WTC11 (cell line): Measurements from ENCODE around the gene TCAIM. TPM values are rescaled to one million over a fixed set of nuclear protein-coding genes. Genes with fewer than 3 reads are reported as not detected.

Experiments
- ATAC-seq: fragments of 200-7000 bp; cut with Tn5 transposase; 2 replicates; pipeline ENCODE4 v1.10.0; 2021; ENCODE audit warnings: mild to moderate bottlenecking, moderate library complexity
- CTCF ChIA-PET: fragments of 300-600 bp; sonication (Branson Sonifier 250); formaldehyde crosslinking; loops from one replicate; lab custom pipeline; 2021; ENCODE audit warnings: antibody characterized with exemption; lab: Charles Lee
- POLR2A ChIA-PET: fragments of 350-600 bp; sonication (Branson Sonifier 250); formaldehyde crosslinking; loops from one replicate; lab custom pipeline; 2021; ENCODE audit warnings: antibody characterized with exemption; lab: Charles Lee
- DNase-seq: peaks from one replicate; pipeline ENCODE4 v3.0.0; 2021; ENCODE audit warnings: low spot score
- H3K27ac Mint-ChIP-seq: 2 replicates; pipeline ENCODE4 v1.8.0; 2021; ENCODE audit warnings: mixed read lengths
- H3K27me3 Mint-ChIP-seq: 2 replicates; pipeline ENCODE4 v1.8.0; 2021; ENCODE audit warnings: low read depth, mild to moderate bottlenecking, moderate library complexity, mixed read lengths
- H3K36me3 Mint-ChIP-seq: 2 replicates; pipeline ENCODE4 v1.8.0; 2021; ENCODE audit warnings: mixed read lengths
- H3K4me1 Mint-ChIP-seq: 2 replicates; pipeline ENCODE4 v1.8.0; 2022; ENCODE audit warnings: mixed read lengths
- H3K4me3 Mint-ChIP-seq: 2 replicates; pipeline ENCODE4 v1.8.0; 2021; ENCODE audit warnings: mild to moderate bottlenecking, moderate library complexity, mixed read lengths
- H3K9me3 Mint-ChIP-seq: 2 replicates; pipeline ENCODE4 v1.8.0; 2021; ENCODE audit warnings: mixed read lengths
- CBFB ChIP-seq: sonication (generic); formaldehyde crosslinking; IDR thresholded peaks from 2 replicates; pipeline ENCODE4 v1.8.1; 2022; ENCODE audit warnings: mild to moderate bottlenecking, low read depth, missing genetic modification reagents
- ELF4 ChIP-seq: sonication (generic); formaldehyde crosslinking; IDR thresholded peaks from 2 replicates; pipeline ENCODE4 v1.8.1; 2022; ENCODE audit warnings: low read depth, mild to moderate bottlenecking, moderate library complexity, missing genetic modification reagents
- EMX1 ChIP-seq: fragments of 250-450 bp; sonication (Bioruptor Pico); IDR thresholded peaks from 2 replicates; pipeline ENCODE4 v1.8.0; 2021; ENCODE audit warnings: mild to moderate bottlenecking
- ESRRA ChIP-seq: sonication (generic); formaldehyde crosslinking; IDR thresholded peaks from 2 replicates; pipeline ENCODE4 v1.8.1; 2022; ENCODE audit warnings: mild to moderate bottlenecking, missing genetic modification reagents, borderline replicate concordance
- ETV6 ChIP-seq: sonication (generic); formaldehyde crosslinking; IDR thresholded peaks from 2 replicates; pipeline ENCODE4 v1.8.1; 2022; ENCODE audit warnings: mild to moderate bottlenecking, missing genetic modification reagents
- FOXP1 ChIP-seq: sonication (generic); formaldehyde crosslinking; IDR thresholded peaks from 2 replicates; pipeline ENCODE4 v1.8.0; 2022; ENCODE audit warnings: missing genetic modification reagents, mild to moderate bottlenecking, moderate library complexity, borderline replicate concordance
- GABPB1 ChIP-seq: sonication (generic); formaldehyde crosslinking; IDR thresholded peaks from 2 replicates; pipeline ENCODE4 v1.8.1; 2023; ENCODE audit warnings: mild to moderate bottlenecking, missing genetic modification reagents
- GRHL2 ChIP-seq: fragments of 250-450 bp; sonication (Bioruptor Pico); IDR thresholded peaks from 2 replicates; pipeline ENCODE4 v1.8.0; 2022; ENCODE audit warnings: mild to moderate bottlenecking, moderate library complexity; ENCODE audit not compliant: insufficient replicate concordance, severe bottlenecking
- GTF2I ChIP-seq: fragments of 250-450 bp; sonication (Bioruptor Pico); conservative IDR thresholded peaks from 2 replicates; pipeline ENCODE4 v1.4.0; 2021; ENCODE audit warnings: mild to moderate bottlenecking
- IRF2 ChIP-seq: sonication (generic); formaldehyde crosslinking; IDR thresholded peaks from 2 replicates; pipeline ENCODE4 v1.8.0; 2022; ENCODE audit warnings: low read depth, missing genetic modification reagents, borderline replicate concordance
- MLX ChIP-seq: sonication (generic); formaldehyde crosslinking; IDR thresholded peaks from 2 replicates; pipeline ENCODE4 v1.8.1; 2023; ENCODE audit warnings: mild to moderate bottlenecking, missing genetic modification reagents, moderate library complexity
- MYBL2 ChIP-seq: sonication (generic); formaldehyde crosslinking; IDR thresholded peaks from 2 replicates; pipeline ENCODE4 v1.8.1; 2023; ENCODE audit warnings: mild to moderate bottlenecking, moderate library complexity, missing genetic modification reagents
- NFATC4 ChIP-seq: fragments of 250-450 bp; sonication (Bioruptor Pico); IDR thresholded peaks from 2 replicates; pipeline ENCODE4 v1.9.0; 2021; ENCODE audit warnings: mild to moderate bottlenecking
- NFYB ChIP-seq: sonication (generic); formaldehyde crosslinking; conservative IDR thresholded peaks from 2 replicates; pipeline ENCODE4 v1.8.0; 2022; ENCODE audit warnings: low read depth, missing genetic modification reagents
- OVOL2 ChIP-seq: fragments of 250-450 bp; sonication (Bioruptor Pico); IDR thresholded peaks from 2 replicates; pipeline ENCODE4 v1.9.0; 2021; ENCODE audit warnings: mild to moderate bottlenecking, borderline replicate concordance
- SMAD3 ChIP-seq: sonication (generic); formaldehyde crosslinking; IDR thresholded peaks from 2 replicates; pipeline ENCODE4 v1.8.0; 2022; ENCODE audit warnings: missing genetic modification reagents, mild to moderate bottlenecking, borderline replicate concordance
- TEAD1 ChIP-seq: sonication (generic); formaldehyde crosslinking; IDR thresholded peaks from 2 replicates; pipeline ENCODE4 v1.8.0; 2022; ENCODE audit warnings: mild to moderate bottlenecking, missing genetic modification reagents
- USF1 ChIP-seq: sonication (generic); formaldehyde crosslinking; IDR thresholded peaks from 2 replicates; pipeline ENCODE4 v1.8.0; 2022; ENCODE audit warnings: mild to moderate bottlenecking, missing genetic modification reagents
- ZNF121 ChIP-seq: sonication (generic); formaldehyde crosslinking; IDR thresholded peaks from 2 replicates; pipeline ENCODE4 v1.8.0; 2023; ENCODE audit warnings: missing genetic modification reagents
- ZNF263 ChIP-seq: sonication (generic); formaldehyde crosslinking; IDR thresholded peaks from 2 replicates; pipeline ENCODE4 v1.8.1; 2022; ENCODE audit warnings: low read depth, mild to moderate bottlenecking, moderate library complexity, missing genetic modification reagents
- ZNF317 ChIP-seq: sonication (generic); formaldehyde crosslinking; IDR thresholded peaks from 2 replicates; pipeline ENCODE4 v1.8.1; 2023; ENCODE audit warnings: low read depth, mild to moderate bottlenecking, moderate library complexity, missing genetic modification reagents, borderline replicate concordance
- ZNF532 ChIP-seq: fragments of 250-450 bp; sonication (Bioruptor Pico); IDR thresholded peaks from 2 replicates; pipeline ENCODE4 v1.9.0; 2021; ENCODE audit warnings: mild to moderate bottlenecking, borderline replicate concordance
- ZNF671 ChIP-seq: fragments of 250-450 bp; sonication (Bioruptor Pico); IDR thresholded peaks from 2 replicates; pipeline ENCODE4 v1.8.0; 2021; ENCODE audit warnings: mild to moderate bottlenecking
- total RNA-seq: library from RNA; stranded (reverse); gene quantifications from 3 replicates; pipeline ENCODE4 v1.2.3, GENCODE V29; 2021
- TF ChIP-seq, protein P1 (sequence below): fragments of 250-450 bp; sonication (Bioruptor Pico); IDR thresholded peaks from 2 replicates; pipeline ENCODE4 v1.9.0; 2021; ENCODE audit warnings: mild to moderate bottlenecking
- TF ChIP-seq, protein P2 (sequence below): sonication (generic); formaldehyde crosslinking; IDR thresholded peaks from 2 replicates; pipeline ENCODE4 v1.8.1; 2023; ENCODE audit warnings: mild to moderate bottlenecking, missing genetic modification reagents, moderate library complexity
- TF ChIP-seq, protein P3 (sequence below): sonication (generic); formaldehyde crosslinking; IDR thresholded peaks from 2 replicates; pipeline ENCODE4 v1.8.0; 2022; ENCODE audit warnings: mild to moderate bottlenecking, missing genetic modification reagents

Gene TCAIM
- total RNA-seq, 1 experiment from 2014 or later = 18.9 TPM

- no peak for DNase-seq
- no peaks in the 10 kb centered on the region for H3K27me3 Mint-ChIP-seq
- H3K9me3 Mint-ChIP-seq = no peaks in the 10 kb centered on the region
- H3K36me3 Mint-ChIP-seq = no peaks in the 10 kb centered on the region
- no peak overlapping the region for H3K27ac Mint-ChIP-seq
- POLR2A ChIA-PET = no interaction called here
- TF ChIP-seq, protein P1, sequence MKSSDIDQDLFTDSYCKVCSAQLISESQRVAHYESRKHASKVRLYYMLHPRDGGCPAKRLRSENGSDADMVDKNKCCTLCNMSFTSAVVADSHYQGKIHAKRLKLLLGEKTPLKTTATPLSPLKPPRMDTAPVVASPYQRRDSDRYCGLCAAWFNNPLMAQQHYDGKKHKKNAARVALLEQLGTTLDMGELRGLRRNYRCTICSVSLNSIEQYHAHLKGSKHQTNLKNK = no peak
- TF ChIP-seq CBFB (no peak), GABPB1 (CRISPR knock-in tag) (no peak), GTF2I (CRISPR knock-in tag) (no peak), ZNF671 (CRISPR knock-in tag) (no peak), EMX1 (CRISPR knock-in tag) (no peak), ZNF121 (no peak), ZNF317 (CRISPR knock-in tag) (no peak), ZNF532 (CRISPR knock-in tag) (no peak), TEAD1 (no peak), FOXP1 (CRISPR knock-in tag) (no peak), IRF2 (CRISPR knock-in tag) (no peak), USF1 (CRISPR knock-in tag) (no peak)
- TF ChIP-seq, protein P2, sequence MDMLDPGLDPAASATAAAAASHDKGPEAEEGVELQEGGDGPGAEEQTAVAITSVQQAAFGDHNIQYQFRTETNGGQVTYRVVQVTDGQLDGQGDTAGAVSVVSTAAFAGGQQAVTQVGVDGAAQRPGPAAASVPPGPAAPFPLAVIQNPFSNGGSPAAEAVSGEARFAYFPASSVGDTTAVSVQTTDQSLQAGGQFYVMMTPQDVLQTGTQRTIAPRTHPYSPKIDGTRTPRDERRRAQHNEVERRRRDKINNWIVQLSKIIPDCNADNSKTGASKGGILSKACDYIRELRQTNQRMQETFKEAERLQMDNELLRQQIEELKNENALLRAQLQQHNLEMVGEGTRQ (CRISPR knock-in tag) = no peak
- TF ChIP-seq, all 79 proteins: peak for 0
- CTCF ChIA-PET = no interaction called here
- no peak for ATAC-seq
- no peak overlapping the region for H3K4me3 Mint-ChIP-seq
- H3K4me1 Mint-ChIP-seq = no peaks in the 10 kb centered on the region
Measured at GRCh38 chr3:44400771-44401170, 62.2 kb downstream of the TCAIM start.

- Mint-ChIP-seq H3K36me3 (no peaks in the 10 kb centered on the region), H3K27ac (no peak overlapping the region), H3K4me1 (no peaks in the 10 kb centered on the region), H3K9me3 (no peaks in the 10 kb centered on the region), H3K27me3 (no peaks in the 10 kb centered on the region), H3K4me3 (no peak overlapping the region)
- ChIA-PET CTCF (no interaction called here), POLR2A (no interaction called here)
- TF ChIP-seq MYBL2 (no peak), ZNF263 (CRISPR knock-in tag) (no peak), ELF4 (CRISPR knock-in tag) (no peak)
- DNase-seq = no peak
- no peak for ATAC-seq
Measured at GRCh38 chr3:44402548-44402947, 64.0 kb downstream of the TCAIM start.

DNA sequence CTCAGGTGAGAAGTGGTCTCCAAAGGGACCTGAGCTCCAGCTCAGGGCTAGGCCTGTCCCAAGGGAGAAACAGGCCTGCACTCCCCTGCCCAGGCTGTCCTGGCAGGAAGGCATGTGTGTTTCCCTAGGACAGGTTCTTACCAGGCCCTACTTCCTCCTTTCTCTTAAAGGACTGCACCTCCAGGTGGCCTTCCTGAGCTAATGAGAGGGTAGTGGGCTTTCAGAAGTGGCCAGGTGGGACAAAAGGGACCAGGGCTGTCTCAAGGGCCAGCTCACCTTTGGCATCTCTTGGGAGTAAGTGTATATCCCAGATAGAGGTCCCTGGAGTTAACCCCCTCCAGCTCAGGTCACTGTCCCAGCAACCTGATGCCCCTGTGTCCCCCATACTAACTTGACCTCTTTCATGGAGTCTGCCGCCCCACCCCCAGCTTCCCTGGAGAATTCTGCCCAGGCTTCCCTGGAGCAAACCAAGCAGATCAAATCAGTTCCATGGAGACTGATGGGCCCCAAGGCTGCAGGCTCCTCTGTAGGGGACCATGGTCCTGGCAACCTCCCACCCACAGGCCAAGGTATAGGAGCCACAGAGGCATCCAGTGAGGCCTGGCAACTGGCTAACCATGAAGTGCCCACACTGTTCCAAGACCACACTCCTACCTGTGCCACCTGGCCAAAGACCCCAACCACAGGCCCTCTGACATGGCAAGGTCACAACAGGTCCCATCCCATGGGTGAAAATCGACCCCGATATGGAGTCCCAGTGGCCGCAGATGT, 71.3 kb downstream of the TCAIM start:
- no peak overlapping the region for H3K27ac Mint-ChIP-seq
- H3K9me3 Mint-ChIP-seq = no peaks in the 10 kb centered on the region
- H3K4me3 Mint-ChIP-seq = no peak overlapping the region
- DNase-seq (no peak), ATAC-seq (no peak)
- H3K36me3 Mint-ChIP-seq = no peaks in the 10 kb centered on the region
- CTCF ChIA-PET = interaction anchor here (0.6 to 1.5 kb wide), 3 partner anchors 8 to 260 kb away, joined by 3 to 6 read pairs (median 5); no protein-coding TSS in a partner anchor
- POLR2A ChIA-PET = no interaction called here
- no peaks in the 10 kb centered on the region for H3K27me3 Mint-ChIP-seq
- H3K4me1 Mint-ChIP-seq = peaks cover 6% of the 10 kb centered on the region
- TF ChIP-seq OVOL2 (CRISPR knock-in tag) (no peak), NFYB (no peak), SMAD3 (no peak), NFATC4 (CRISPR knock-in tag) (no peak), ESRRA (CRISPR knock-in tag) (no peak), GRHL2 (CRISPR knock-in tag) (no peak), MLX (CRISPR knock-in tag) (no peak), ETV6 (CRISPR knock-in tag) (no peak)
- TF ChIP-seq, protein P3, sequence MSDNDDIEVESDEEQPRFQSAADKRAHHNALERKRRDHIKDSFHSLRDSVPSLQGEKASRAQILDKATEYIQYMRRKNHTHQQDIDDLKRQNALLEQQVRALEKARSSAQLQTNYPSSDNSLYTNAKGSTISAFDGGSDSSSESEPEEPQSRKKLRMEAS (CRISPR knock-in tag) = no peak
